WTC11 (cell line): ENCODE measurements around the gene GAL3ST1. TPM values are rescaled to one million over a fixed set of nuclear protein-coding genes. Genes with fewer than 3 reads are reported as not detected.

Source experiments
- ATAC-seq: fragments of 200-7000 bp; cut with Tn5 transposase; 2 replicates; pipeline ENCODE4 v1.10.0; 2021; ENCODE audit warnings: mild to moderate bottlenecking, moderate library complexity
- CTCF ChIA-PET: fragments of 300-600 bp; sonication (Branson Sonifier 250); formaldehyde crosslinking; loops from one replicate; lab custom pipeline; 2021; ENCODE audit warnings: antibody characterized with exemption; lab: Charles Lee
- POLR2A ChIA-PET: fragments of 350-600 bp; sonication (Branson Sonifier 250); formaldehyde crosslinking; loops from one replicate; lab custom pipeline; 2021; ENCODE audit warnings: antibody characterized with exemption; lab: Charles Lee
- DNase-seq: peaks from one replicate; pipeline ENCODE4 v3.0.0; 2021; ENCODE audit warnings: low spot score
- H3K27ac Mint-ChIP-seq: 2 replicates; pipeline ENCODE4 v1.8.0; 2021; ENCODE audit warnings: mixed read lengths
- H3K27me3 Mint-ChIP-seq: 2 replicates; pipeline ENCODE4 v1.8.0; 2021; ENCODE audit warnings: low read depth, mild to moderate bottlenecking, moderate library complexity, mixed read lengths
- H3K36me3 Mint-ChIP-seq: 2 replicates; pipeline ENCODE4 v1.8.0; 2021; ENCODE audit warnings: mixed read lengths
- H3K4me1 Mint-ChIP-seq: 2 replicates; pipeline ENCODE4 v1.8.0; 2022; ENCODE audit warnings: mixed read lengths
- H3K4me3 Mint-ChIP-seq: 2 replicates; pipeline ENCODE4 v1.8.0; 2021; ENCODE audit warnings: mild to moderate bottlenecking, moderate library complexity, mixed read lengths
- H3K9me3 Mint-ChIP-seq: 2 replicates; pipeline ENCODE4 v1.8.0; 2021; ENCODE audit warnings: mixed read lengths
- AFF4 ChIP-seq: sonication (generic); formaldehyde crosslinking; IDR thresholded peaks from 2 replicates; pipeline ENCODE4 v1.8.1; 2023; ENCODE audit warnings: mild to moderate bottlenecking, missing genetic modification reagents, borderline replicate concordance
- ATF2 ChIP-seq: sonication (generic); formaldehyde crosslinking; IDR thresholded peaks from 2 replicates; pipeline ENCODE4 v1.8.1; 2022; ENCODE audit warnings: low read depth, missing genetic modification reagents, borderline replicate concordance
- CBFB ChIP-seq: sonication (generic); formaldehyde crosslinking; IDR thresholded peaks from 2 replicates; pipeline ENCODE4 v1.8.1; 2022; ENCODE audit warnings: mild to moderate bottlenecking, low read depth, missing genetic modification reagents
- ELF4 ChIP-seq: sonication (generic); formaldehyde crosslinking; IDR thresholded peaks from 2 replicates; pipeline ENCODE4 v1.8.1; 2022; ENCODE audit warnings: low read depth, mild to moderate bottlenecking, moderate library complexity, missing genetic modification reagents
- ESRRA ChIP-seq: sonication (generic); formaldehyde crosslinking; IDR thresholded peaks from 2 replicates; pipeline ENCODE4 v1.8.1; 2022; ENCODE audit warnings: mild to moderate bottlenecking, missing genetic modification reagents, borderline replicate concordance
- ETV6 ChIP-seq: sonication (generic); formaldehyde crosslinking; IDR thresholded peaks from 2 replicates; pipeline ENCODE4 v1.8.1; 2022; ENCODE audit warnings: mild to moderate bottlenecking, missing genetic modification reagents
- IRF2 ChIP-seq: sonication (generic); formaldehyde crosslinking; IDR thresholded peaks from 2 replicates; pipeline ENCODE4 v1.8.0; 2022; ENCODE audit warnings: low read depth, missing genetic modification reagents, borderline replicate concordance
- JAZF1 ChIP-seq: fragments of 250-450 bp; sonication (Bioruptor Pico); IDR thresholded peaks from 2 replicates; pipeline ENCODE4 v1.9.0; 2021; ENCODE audit warnings: moderate library complexity, mild to moderate bottlenecking, inconsistent platforms
- NFYB ChIP-seq: sonication (generic); formaldehyde crosslinking; conservative IDR thresholded peaks from 2 replicates; pipeline ENCODE4 v1.8.0; 2022; ENCODE audit warnings: low read depth, missing genetic modification reagents
- PRDM15 ChIP-seq: sonication (generic); formaldehyde crosslinking; IDR thresholded peaks from 2 replicates; pipeline ENCODE4 v1.8.0; 2022; ENCODE audit warnings: missing genetic modification reagents
- PRRX2 ChIP-seq: fragments of 250-450 bp; sonication (Bioruptor Pico); IDR thresholded peaks from 2 replicates; pipeline ENCODE4 v1.8.0; 2021; ENCODE audit warnings: mild to moderate bottlenecking
- RELA ChIP-seq: sonication (generic); formaldehyde crosslinking; IDR thresholded peaks from 2 replicates; pipeline ENCODE4 v1.8.1; 2022; ENCODE audit warnings: missing genetic modification reagents, mild to moderate bottlenecking, borderline replicate concordance
- SMAD4 ChIP-seq: sonication (generic); formaldehyde crosslinking; IDR thresholded peaks from 2 replicates; pipeline ENCODE4 v1.8.0; 2022; ENCODE audit warnings: mild to moderate bottlenecking, missing genetic modification reagents
- TCF7 ChIP-seq: sonication (generic); formaldehyde crosslinking; IDR thresholded peaks from 2 replicates; pipeline ENCODE4 v1.8.0; 2022; ENCODE audit warnings: mild to moderate bottlenecking, low read depth, missing genetic modification reagents, moderate library complexity
- TEAD4 ChIP-seq: sonication (generic); formaldehyde crosslinking; IDR thresholded peaks from 2 replicates; pipeline ENCODE4 v1.8.0; 2022; ENCODE audit warnings: mild to moderate bottlenecking, missing genetic modification reagents
- ZNF423 ChIP-seq: fragments of 250-450 bp; sonication (Bioruptor Pico); IDR thresholded peaks from 2 replicates; pipeline ENCODE4 v2.1.2; 2022; ENCODE audit warnings: mild to moderate bottlenecking, moderate library complexity
- total RNA-seq: library from RNA; stranded (reverse); gene quantifications from 3 replicates; pipeline ENCODE4 v1.2.3, GENCODE V29; 2021

Gene GAL3ST1
- total RNA-seq, 1 experiment from 2014 or later, result 11.0 TPM

- TF ChIP-seq ZNF423 (CRISPR knock-in tag) (no peak), ETV6 (CRISPR knock-in tag) (no peak), ELF4 (CRISPR knock-in tag) (no peak), ESRRA (CRISPR knock-in tag) (no peak), IRF2 (CRISPR knock-in tag) (no peak), PRDM15 (CRISPR knock-in tag) (no peak)
Measured at GRCh38 chr22:30537083-30537731, 37.3 kb downstream of the GAL3ST1 start (continued).

- TF ChIP-seq ATF2 (CRISPR knock-in tag) (no peak), TEAD4 (CRISPR knock-in tag) (no peak), RELA (CRISPR knock-in tag) (no peak)
- H3K4me1 Mint-ChIP-seq, result peaks cover 9% of the 10 kb centered on the region
- POLR2A ChIA-PET, result no interaction called here
- no peaks in the 10 kb centered on the region for H3K9me3 Mint-ChIP-seq
- ATAC-seq, result no peak
- no peak for DNase-seq
- CTCF ChIA-PET, result no interaction called here
- no peak overlapping the region for H3K27ac Mint-ChIP-seq
- H3K36me3 Mint-ChIP-seq, result no peaks in the 10 kb centered on the region
- H3K4me3 Mint-ChIP-seq, result no peak overlapping the region
- no peaks in the 10 kb centered on the region; the same call in 1 of the 2 replicates for H3K27me3 Mint-ChIP-seq
Measured at GRCh38 chr22:30535182-30535581, 39.3 kb downstream of the GAL3ST1 start.

- Mint-ChIP-seq H3K27ac (no peak overlapping the region), H3K9me3 (no peaks in the 10 kb centered on the region), H3K4me3 (no peak overlapping the region)
- ATAC-seq, result peak; percentile 52; the same call in 1 of the 2 replicates
- ChIA-PET POLR2A (no interaction called here), CTCF (interaction anchor here (0.9 to 1.3 kb wide), 3 partner anchors 42 to 105 kb away, joined by 3 to 4 read pairs (median 3); no protein-coding TSS in a partner anchor)
- DNase-seq, result no peak
- TF ChIP-seq NFYB (CRISPR knock-in tag), result no peak
- TF ChIP-seq CBFB (CRISPR knock-in tag), result no peak
- TF ChIP-seq JAZF1 (CRISPR knock-in tag), result no peak
- TF ChIP-seq SMAD4, result no peak
- TF ChIP-seq AFF4 (CRISPR knock-in tag), result no peak
- no peak for TF ChIP-seq TCF7
- TF ChIP-seq ESRRA (CRISPR knock-in tag), result no peak
- TF ChIP-seq PRRX2 (CRISPR knock-in tag), result no peak
- TF ChIP-seq, all 79 proteins: peak for 0
- Mint-ChIP-seq H3K4me1 (no peaks in the 10 kb centered on the region; the same call in 1 of the 2 replicates), H3K36me3 (no peaks in the 10 kb centered on the region), H3K27me3 (no peaks in the 10 kb centered on the region; the same call in 1 of the 2 replicates)
Measured at GRCh38 chr22:30531651-30532608, 42.5 kb downstream of the GAL3ST1 start.
